Esophagus squamous epithelium (tissue), 4 donors: ENCODE data around the gene ASB5.

Experiments used
- CTCF ChIP-seq, 6 experiments: fragments of 450-650 bp in 4 of 6; fragments of 200-600 bp in 2 of 6; sonication (generic) in 2 of 6; IDR thresholded peaks; one replicate each; pipeline ENCODE4 v1.5.1; 2016 to 2019; ENCODE audit warnings: antibody characterized with exemption in 6 of 6, mild to moderate bottlenecking in 4 of 6, moderate library complexity in 4 of 6
- POLR2A ChIP-seq, 4 donors: fragments of 450-650 bp; IDR thresholded peaks; one replicate each; pipeline ENCODE4 v1.6.1; 2017; ENCODE audit warnings: antibody characterized with exemption in 4 of 4, mild to moderate bottlenecking in 4 of 4, moderate library complexity in 3 of 4

DNA sequence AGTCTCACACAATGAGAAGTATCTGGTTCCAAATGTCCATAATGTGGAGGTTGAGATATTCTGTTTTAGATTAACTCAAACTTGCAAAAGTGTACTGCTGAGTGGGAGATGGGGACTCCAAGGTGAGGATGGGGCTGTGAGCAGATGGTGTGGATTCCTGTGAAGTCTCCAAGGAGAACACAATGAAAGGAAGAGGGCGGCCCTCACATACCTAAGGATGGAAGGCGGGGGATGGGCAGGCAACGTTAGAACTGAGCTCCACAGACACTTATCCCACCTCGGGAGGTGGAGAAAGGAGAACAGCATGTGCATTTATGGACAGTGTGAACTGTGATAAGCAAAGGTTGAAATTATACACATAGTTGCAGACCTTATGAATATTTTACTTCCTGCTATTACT, 63.7 kb downstream of the ASB5 start:
- TF ChIP-seq POLR2A (IDR thresholded peaks at IDR 0.05) (no peak), CTCF (IDR thresholded peaks at IDR 0.05) (no peak)
